Choroid plexus epithelial cell (primary cell): Measurements from ENCODE around the gene SMG9.

ENCODE experiments used
- DNase-seq: peaks from one replicate; pipeline ENCODE4 v3.0.0-alpha.2; 2010; ENCODE audit warnings: low read depth
- H3K4me3 ChIP-seq: 2 replicates; pipeline ENCODE4 v1.5.1; 2011; ENCODE audit warnings: low read depth, mild to moderate bottlenecking, control low read depth, low read length, moderate library complexity
- CTCF ChIP-seq: conservative IDR thresholded peaks from 2 replicates; pipeline ENCODE4 v1.5.1; 2011; ENCODE audit warnings: low read depth, mild to moderate bottlenecking, control low read depth, inconsistent platforms, low read length, moderate library complexity

The SMG9 gene

GRCh38 chr19:43704002-43704705 is 50.6 kb downstream of the SMG9 start:
- no peak for TF ChIP-seq CTCF
- DNase-seq: no peak
- H3K4me3 ChIP-seq: no peak overlapping the region

- no peak overlapping the region for H3K4me3 ChIP-seq
- no peak for TF ChIP-seq CTCF
- peak; percentile 83 for DNase-seq
Measured at GRCh38 chr19:43700395-43701000, 54.3 kb downstream of the SMG9 start.

GRCh38 chr19:43699506-43700394 is 55.0 kb downstream of the SMG9 start:
- peak; percentile 18 for TF ChIP-seq CTCF
- peak; percentile 34 for DNase-seq
- H3K4me3 ChIP-seq: peak overlapping the region; percentile 43

DNA sequence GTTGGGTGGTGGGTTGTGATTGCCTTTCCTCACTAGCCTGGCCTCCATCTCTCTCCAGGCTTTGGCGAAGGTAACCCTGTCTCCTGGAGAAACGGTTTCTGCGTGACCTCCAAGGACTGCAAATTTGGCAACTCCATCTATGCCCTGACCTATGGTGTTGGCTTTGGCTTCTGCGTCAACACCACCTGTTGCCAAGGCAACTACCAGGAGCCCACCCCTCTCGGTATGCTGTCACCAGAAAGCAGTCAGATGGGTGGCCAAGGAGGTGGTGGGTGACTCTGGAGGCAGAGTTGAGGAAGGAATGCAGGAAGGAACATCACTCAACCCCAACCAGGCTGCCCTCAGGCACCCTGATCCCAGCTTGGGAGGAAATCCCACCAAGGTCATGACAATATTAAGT is 57.5 kb downstream of the SMG9 start:
- no peak overlapping the region for H3K4me3 ChIP-seq
- DNase-seq: no peak
- no peak for TF ChIP-seq CTCF

DNA sequence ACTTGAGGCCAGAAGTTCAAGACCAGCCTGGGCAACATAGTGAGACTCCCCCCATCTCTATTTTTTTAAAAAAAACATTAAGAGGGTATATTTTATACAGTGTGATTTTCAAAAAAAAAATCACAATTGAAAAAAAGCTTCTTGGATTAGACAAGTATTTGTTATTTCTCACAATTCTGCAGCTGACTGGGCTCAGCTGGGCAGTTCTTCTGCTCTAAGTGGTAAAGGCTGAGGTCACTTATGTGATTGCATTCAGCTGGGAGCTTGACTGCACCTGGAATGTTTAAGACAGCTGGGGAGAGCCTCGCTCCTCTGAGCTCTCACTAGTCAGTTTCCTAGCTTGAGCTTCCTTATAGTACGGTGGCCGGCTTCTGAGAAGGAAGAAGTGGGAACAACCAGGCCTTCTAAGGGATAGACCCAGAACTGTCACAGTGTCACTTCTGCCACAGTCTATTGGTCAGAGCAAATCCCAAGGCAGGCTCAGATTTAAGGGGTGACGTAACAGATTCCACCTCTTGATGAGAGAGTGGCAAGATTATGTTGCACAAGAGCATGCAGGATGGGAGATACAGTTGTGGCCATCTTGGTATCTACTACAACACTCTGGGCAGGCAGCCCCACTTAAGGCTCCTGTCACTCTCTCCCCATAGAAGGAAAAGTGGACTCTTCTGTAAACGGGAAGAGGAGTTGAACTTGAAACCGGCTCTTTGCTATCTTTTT is 58.6 kb downstream of the SMG9 start:
- no peak for TF ChIP-seq CTCF
- no peak overlapping the region for H3K4me3 ChIP-seq
- no peak for DNase-seq

GRCh38 chr19:43694553-43694952 is 60.2 kb downstream of the SMG9 start:
- no peak for TF ChIP-seq CTCF
- H3K4me3 ChIP-seq: no peak overlapping the region
- no peak for DNase-seq
